NK-92 (cell line): ENCODE measurements around the gene CFAP70.
"Not testable (repeated sequence)": the region's sequence is repeated elsewhere in the genome, so short reads cannot be mapped to it uniquely, and the experiment has no call there.

ENCODE experiments used
- DNase-seq: peaks from one replicate; lab custom pipeline; 2025; ENCODE audit not compliant: unreplicated experiment; lab: John Stamatoyannopoulos, UW

The CFAP70 gene

GRCh38 chr10:73340121-73340520, 18.5 kb downstream of the CFAP70 start:
- DNase-seq = no peak

GRCh38 chr10:73339436-73339835, 19.2 kb downstream of the CFAP70 start:
- no peak for DNase-seq

- DNase-seq = no peak
Measured at GRCh38 chr10:73338801-73339368, 19.8 kb downstream of the CFAP70 start.

- DNase-seq = no peak
Measured at GRCh38 chr10:73333202-73333601, 25.5 kb downstream of the CFAP70 start.

- no peak for DNase-seq
Measured at GRCh38 chr10:73332379-73332778, 26.3 kb downstream of the CFAP70 start.

- DNase-seq = not testable (repeated sequence)
Measured at GRCh38 chr10:73328523-73328922, 30.1 kb downstream of the CFAP70 start.

GRCh38 chr10:73325290-73325689, 33.4 kb downstream of the CFAP70 start:
- DNase-seq = not testable (repeated sequence)

GRCh38 chr10:73323582-73323981, 35.1 kb downstream of the CFAP70 start:
- not testable (repeated sequence) for DNase-seq

- no peak for DNase-seq
Measured at GRCh38 chr10:73310475-73310874, 48.2 kb downstream of the CFAP70 start.

GRCh38 chr10:73307203-73307800, 51.4 kb downstream of the CFAP70 start:
- DNase-seq = no peak

GRCh38 chr10:73306171-73306708, 52.4 kb downstream of the CFAP70 start:
- no peak for DNase-seq

- no peak for DNase-seq
Measured at GRCh38 chr10:73296946-73297345, 61.7 kb downstream of the CFAP70 start.

- no peak for DNase-seq
Measured at GRCh38 chr10:73293461-73293860, 65.2 kb downstream of the CFAP70 start.

GRCh38 chr10:73289958-73290357, 68.7 kb downstream of the CFAP70 start:
- no peak for DNase-seq

GRCh38 chr10:73287441-73287840, 71.2 kb downstream of the CFAP70 start:
- no peak for DNase-seq

GRCh38 chr10:73281097-73281496, 77.6 kb downstream of the CFAP70 start:
- DNase-seq = no peak

- no peak for DNase-seq
Measured at GRCh38 chr10:73264423-73264822, 94.2 kb downstream of the CFAP70 start.

GRCh38 chr10:73263693-73264347, 94.8 kb downstream of the CFAP70 start:
- no peak for DNase-seq

- DNase-seq = no peak
Measured at GRCh38 chr10:73262880-73263555, 95.6 kb downstream of the CFAP70 start.

- DNase-seq = no peak
Measured at GRCh38 chr10:73262105-73262730, 96.4 kb downstream of the CFAP70 start.

GRCh38 chr10:73261362-73261995, 97.2 kb downstream of the CFAP70 start:
- no peak for DNase-seq
